Activated CD8-positive, alpha-beta T cell treated with anti-CD3 and anti-CD28 coated beads for 36 hours (primary cell): ENCODE measurements around the gene ELP2. TPM values are rescaled to one million over a fixed set of nuclear protein-coding genes. Genes with fewer than 3 reads are reported as not detected.

Source experiments
- ATAC-seq: fragments of 200-7000 bp; cut with Tn5 transposase; one replicate; pipeline ENCODE4 v1.10.0; 2021; ENCODE audit warnings: mild to moderate bottlenecking, moderate library complexity
- CTCF ChIA-PET: fragments of 350-600 bp; sonication (Branson Sonifier 250); formaldehyde crosslinking; loops from one replicate; lab custom pipeline; 2021; ENCODE audit warnings: antibody characterized with exemption; lab: Charles Lee
- POLR2A ChIA-PET: fragments of 350-600 bp; sonication (Branson Sonifier 250); formaldehyde crosslinking; loops from one replicate; lab custom pipeline; 2021; ENCODE audit warnings: antibody characterized with exemption; lab: Charles Lee
- DNase-seq: peaks from one replicate; pipeline ENCODE4 v3.0.0-alpha.2; 2020
- H3K27ac Mint-ChIP-seq: one replicate; pipeline ENCODE4 v1.8.0; 2021; ENCODE audit warnings: mild to moderate bottlenecking, mixed read lengths
- H3K27me3 Mint-ChIP-seq: one replicate; pipeline ENCODE4 v1.8.0; 2021; ENCODE audit warnings: mixed read lengths
- H3K36me3 Mint-ChIP-seq: one replicate; pipeline ENCODE4 v1.8.0; 2021; ENCODE audit warnings: low read depth, mixed read lengths
- H3K4me1 Mint-ChIP-seq: one replicate; pipeline ENCODE4 v1.8.0; 2021; ENCODE audit warnings: low read depth, mixed read lengths
- H3K4me3 Mint-ChIP-seq: one replicate; pipeline ENCODE4 v1.8.0; 2021; ENCODE audit warnings: mild to moderate bottlenecking, moderate library complexity, mixed read lengths
- H3K9me3 Mint-ChIP-seq: one replicate; pipeline ENCODE4 v1.8.0; 2021; ENCODE audit warnings: mixed read lengths
- CTCF ChIP-seq: fragments of 200-600 bp; IDR thresholded peaks from one replicate; pipeline ENCODE4 v1.8.0; 2022; ENCODE audit warnings: antibody characterized with exemption, mild to moderate bottlenecking
- intact Hi-C: fragments of 100-400 bp; cut with micrococcal nuclease; formaldehyde crosslinking; loops from one replicate; pipeline ENCODE4 v1.10.0; 2022
- total RNA-seq, 2 experiments: library from RNA; stranded (reverse); gene quantifications; one replicate each; pipeline ENCODE4 v1.2.3, GENCODE V29; 2021

Gene ELP2
- total RNA-seq, 2 experiments from 2014 or later: 98.8 to 105 TPM

GRCh38 chr18:36124841-36125240, 4.9 kb upstream of the ELP2 start:
- H3K27ac Mint-ChIP-seq: no peak overlapping the region
- H3K36me3 Mint-ChIP-seq: peaks cover 40% of the 10 kb centered on the region
- H3K9me3 Mint-ChIP-seq: no peaks in the 10 kb centered on the region
- POLR2A ChIA-PET: no interaction called here
- H3K4me1 Mint-ChIP-seq: peaks cover 30% of the 10 kb centered on the region
- DNase-seq (no peak), ATAC-seq (no peak)
- CTCF ChIA-PET: no interaction called here
- no peak overlapping the region for H3K4me3 Mint-ChIP-seq
- TF ChIP-seq CTCF: no peak
- H3K27me3 Mint-ChIP-seq: no peaks in the 10 kb centered on the region
- intact Hi-C loops: loop anchor here (10.0 kb wide), 1 partner anchor 110 kb away; no protein-coding TSS in a partner anchor

GRCh38 chr18:36126668-36127067, 3.0 kb upstream of the ELP2 start:
- ATAC-seq: no peak
- no peak overlapping the region for H3K4me3 Mint-ChIP-seq
- no peaks in the 10 kb centered on the region for H3K27me3 Mint-ChIP-seq
- TF ChIP-seq CTCF: no peak
- DNase-seq: no peak
- H3K36me3 Mint-ChIP-seq: peaks cover 37% of the 10 kb centered on the region
- intact Hi-C loops: loop anchor here (10.0 kb wide), 1 partner anchor 112 kb away; no protein-coding TSS in a partner anchor
- H3K27ac Mint-ChIP-seq: no peak overlapping the region
- no peaks in the 10 kb centered on the region for H3K9me3 Mint-ChIP-seq
- H3K4me1 Mint-ChIP-seq: peaks cover 39% of the 10 kb centered on the region
- POLR2A ChIA-PET: interaction anchor here (0.5 to 0.8 kb wide), 3 partner anchors 9 to 13 kb away, joined by 3 to 4 read pairs (median 4); no protein-coding TSS in a partner anchor
- CTCF ChIA-PET: interaction anchor here (1.1 to 3.8 kb wide), 3 partner anchors 24 to 109 kb away, joined by 3 to 10 read pairs (median 3); no protein-coding TSS in a partner anchor

GRCh38 chr18:36127836-36128529, 1.7 kb upstream of the ELP2 start:
- H3K9me3 Mint-ChIP-seq: no peaks in the 10 kb centered on the region
- DNase-seq: no peak
- no peaks in the 10 kb centered on the region for H3K27me3 Mint-ChIP-seq
- H3K4me1 Mint-ChIP-seq: peaks cover 52% of the 10 kb centered on the region
- peak overlapping the region; percentile 93 for H3K4me3 Mint-ChIP-seq
- POLR2A ChIA-PET: interaction anchor here (0.7 to 3.4 kb wide), 8 partner anchors 21 to 97 kb away, joined by 3 to 17 read pairs (median 3); partner anchors contain the start of gene RPRD1A
- intact Hi-C loops: loop anchor here (10.0 kb wide), 1 partner anchor 113 kb away; no protein-coding TSS in a partner anchor
- CTCF ChIA-PET: interaction anchor here (1.4 to 3.8 kb wide), 5 partner anchors 12 to 157 kb away, joined by 3 to 10 read pairs (median 4); no protein-coding TSS in a partner anchor
- peaks cover 40% of the 10 kb centered on the region for H3K36me3 Mint-ChIP-seq
- no peak for TF ChIP-seq CTCF
- H3K27ac Mint-ChIP-seq: peak overlapping the region; percentile 95
- no peak for ATAC-seq

- Mint-ChIP-seq H3K9me3 (no peaks in the 10 kb centered on the region), H3K27me3 (no peaks in the 10 kb centered on the region), H3K4me3 (peak overlapping the region; percentile 93), H3K4me1 (peaks cover 52% of the 10 kb centered on the region), H3K27ac (peak overlapping the region; percentile 95), H3K36me3 (peaks cover 38% of the 10 kb centered on the region)
- intact Hi-C loops: loop anchor here (10.0 kb wide), 1 partner anchor 114 kb away; no protein-coding TSS in a partner anchor
- ChIA-PET POLR2A (interaction anchor here (0.7 to 3.4 kb wide), 16 partner anchors 12 to 626 kb away, joined by 3 to 21 read pairs (median 4); partner anchors contain the start of gene RPRD1A), CTCF (interaction anchor here (1.4 to 3.8 kb wide), 4 partner anchors 12 to 156 kb away, joined by 4 to 10 read pairs (median 4); no protein-coding TSS in a partner anchor)
- DNase-seq (no peak), ATAC-seq (no peak)
- no peak for TF ChIP-seq CTCF
These were observed 1.2 kb upstream of the ELP2 start for GRCh38 chr18:36128530-36128870.
